WI38 (cell line): ENCODE data around the gene ACRBP.

Experiments used
- H3K4me3 ChIP-seq: 2 replicates; pipeline ENCODE4 v1.5.1; 2011; ENCODE audit warnings: low read depth, mild to moderate bottlenecking, control low read depth, low read length
- TF ChIP-seq, protein P1 (sequence below): IDR thresholded peaks from 2 replicates; pipeline ENCODE4 v1.5.1; 2012; ENCODE audit warnings: low read depth, mild to moderate bottlenecking, control low read depth, low read length

ACRBP gene

DNA sequence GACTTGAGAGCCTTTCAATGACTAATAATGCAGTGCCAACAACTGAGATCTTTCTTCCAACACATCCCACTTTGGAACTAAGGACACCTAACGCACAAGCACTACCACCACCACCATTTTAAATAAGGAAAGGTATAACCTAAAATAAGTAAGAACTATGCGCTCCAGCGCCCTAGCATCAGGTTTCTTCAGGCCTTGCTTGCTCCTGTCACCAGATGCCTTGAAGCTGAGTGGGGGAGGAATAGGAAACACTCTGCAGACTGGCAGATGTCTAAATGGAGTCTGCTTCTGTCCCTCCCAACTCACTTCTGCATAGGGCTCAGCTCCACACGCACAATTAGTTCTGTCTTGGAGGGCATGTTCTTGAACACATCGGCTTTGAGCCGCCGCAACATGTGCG, 55.1 kb downstream of the ACRBP start:
- H3K4me3 ChIP-seq = no peak overlapping the region
- TF ChIP-seq, protein P1, sequence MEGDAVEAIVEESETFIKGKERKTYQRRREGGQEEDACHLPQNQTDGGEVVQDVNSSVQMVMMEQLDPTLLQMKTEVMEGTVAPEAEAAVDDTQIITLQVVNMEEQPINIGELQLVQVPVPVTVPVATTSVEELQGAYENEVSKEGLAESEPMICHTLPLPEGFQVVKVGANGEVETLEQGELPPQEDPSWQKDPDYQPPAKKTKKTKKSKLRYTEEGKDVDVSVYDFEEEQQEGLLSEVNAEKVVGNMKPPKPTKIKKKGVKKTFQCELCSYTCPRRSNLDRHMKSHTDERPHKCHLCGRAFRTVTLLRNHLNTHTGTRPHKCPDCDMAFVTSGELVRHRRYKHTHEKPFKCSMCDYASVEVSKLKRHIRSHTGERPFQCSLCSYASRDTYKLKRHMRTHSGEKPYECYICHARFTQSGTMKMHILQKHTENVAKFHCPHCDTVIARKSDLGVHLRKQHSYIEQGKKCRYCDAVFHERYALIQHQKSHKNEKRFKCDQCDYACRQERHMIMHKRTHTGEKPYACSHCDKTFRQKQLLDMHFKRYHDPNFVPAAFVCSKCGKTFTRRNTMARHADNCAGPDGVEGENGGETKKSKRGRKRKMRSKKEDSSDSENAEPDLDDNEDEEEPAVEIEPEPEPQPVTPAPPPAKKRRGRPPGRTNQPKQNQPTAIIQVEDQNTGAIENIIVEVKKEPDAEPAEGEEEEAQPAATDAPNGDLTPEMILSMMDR = no peak
